HG02763 (cell line): ENCODE measurements around the gene EXD3.

Experiments used
- ATAC-seq: cut with Tn5 transposase; IDR thresholded peaks from one replicate; pipeline ENCODE4 v1.9.1; 2021; ENCODE audit warnings: mild to moderate bottlenecking, moderate library complexity; ENCODE audit not compliant: unreplicated experiment

Gene EXD3

DNA sequence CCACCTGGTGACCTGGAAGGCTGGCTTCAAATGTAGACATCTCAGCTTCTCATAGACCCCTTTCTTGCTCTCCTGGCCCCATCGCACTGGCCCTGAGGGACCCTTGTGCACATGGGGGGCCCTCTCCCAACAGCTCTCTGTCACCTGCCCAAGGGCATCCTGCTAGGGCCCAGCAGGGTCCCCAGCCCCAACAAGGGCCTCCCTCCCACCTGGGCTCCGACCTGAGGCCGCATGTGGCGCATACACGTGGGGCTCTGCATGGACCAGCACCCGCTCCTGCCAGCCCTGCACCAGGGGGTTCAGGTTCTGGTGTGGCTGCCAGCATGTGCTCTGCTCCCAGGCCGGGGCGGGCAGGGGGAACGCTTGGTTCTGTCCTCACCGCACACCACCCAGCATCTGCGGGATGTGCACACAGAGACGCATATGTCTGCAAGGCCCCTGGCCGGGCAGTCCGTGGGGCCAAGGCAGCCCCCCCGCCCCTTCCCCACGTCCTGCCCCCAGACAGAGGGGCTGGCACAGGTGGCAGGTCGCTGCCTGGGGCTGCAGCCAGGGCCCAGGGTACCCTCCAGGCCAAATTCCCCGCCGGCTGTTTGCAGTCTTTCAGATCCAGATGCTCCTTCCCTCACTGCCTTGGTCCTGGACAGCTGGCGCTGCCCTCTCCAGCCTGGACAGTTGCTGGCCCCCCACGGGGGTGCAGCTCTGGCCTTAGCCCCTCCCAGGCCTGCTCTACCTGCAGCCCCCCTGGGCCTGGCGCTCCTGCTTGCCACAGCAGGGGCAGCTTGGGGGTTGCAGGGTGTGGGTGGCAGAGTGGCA is 103.0 kb downstream of the EXD3 start:
- ATAC-seq = no peak

DNA sequence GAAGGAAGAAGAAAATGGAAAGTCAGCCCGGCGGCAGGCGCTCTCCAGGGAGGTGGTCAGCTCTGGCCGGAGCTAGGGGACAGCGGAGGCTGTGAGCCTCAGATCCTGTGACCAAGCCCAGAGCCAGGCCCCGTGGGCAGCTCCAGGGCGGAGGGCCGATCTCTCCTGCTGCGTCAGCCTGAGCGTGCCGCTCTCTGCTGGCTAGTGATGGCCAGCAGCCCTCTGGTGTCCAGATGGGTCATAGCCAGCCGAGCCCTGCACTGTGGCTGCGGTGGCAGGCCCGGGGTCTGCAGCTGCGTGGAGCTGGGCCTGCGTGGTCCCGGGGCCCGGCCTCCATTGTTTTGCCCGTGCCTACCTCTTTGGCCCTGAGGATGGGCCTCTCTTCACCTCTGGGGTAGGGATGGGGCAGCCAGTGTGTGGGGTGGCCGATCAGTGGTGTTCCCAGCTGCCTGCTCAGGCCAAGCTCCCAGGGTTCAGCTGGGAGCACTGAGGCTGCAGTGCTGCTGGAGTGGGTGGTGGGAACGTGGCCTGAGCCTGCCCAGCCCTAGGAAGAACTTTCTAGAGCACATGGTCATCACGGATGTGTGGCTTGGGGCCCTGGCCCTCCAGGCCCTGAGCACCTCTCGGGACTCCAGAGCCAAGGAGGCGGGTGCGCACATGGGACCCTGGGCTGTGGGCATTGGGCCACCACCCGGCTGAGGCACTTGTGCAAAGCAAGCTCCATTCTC is 103.8 kb downstream of the EXD3 start:
- ATAC-seq = no peak

DNA sequence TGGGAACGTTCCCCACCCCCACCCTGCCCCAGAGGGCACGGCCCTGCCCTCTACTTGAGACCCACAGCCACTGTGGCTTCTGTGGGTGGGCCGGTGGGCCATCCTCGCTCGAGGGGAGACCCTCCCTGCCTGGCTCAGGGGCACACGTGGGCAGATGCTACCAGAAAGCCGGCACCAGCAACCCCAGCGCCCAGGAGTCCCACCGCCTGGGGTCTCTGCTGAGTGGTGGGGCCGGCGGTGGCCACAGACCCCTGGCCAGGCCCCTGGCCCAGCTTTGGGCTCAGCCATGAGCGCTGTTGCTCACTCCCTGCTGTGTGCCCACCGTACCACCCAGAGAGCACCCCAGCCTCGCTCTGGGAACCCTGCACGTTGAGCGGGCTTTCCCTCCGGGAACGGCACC is 104.4 kb downstream of the EXD3 start:
- no peak for ATAC-seq

DNA sequence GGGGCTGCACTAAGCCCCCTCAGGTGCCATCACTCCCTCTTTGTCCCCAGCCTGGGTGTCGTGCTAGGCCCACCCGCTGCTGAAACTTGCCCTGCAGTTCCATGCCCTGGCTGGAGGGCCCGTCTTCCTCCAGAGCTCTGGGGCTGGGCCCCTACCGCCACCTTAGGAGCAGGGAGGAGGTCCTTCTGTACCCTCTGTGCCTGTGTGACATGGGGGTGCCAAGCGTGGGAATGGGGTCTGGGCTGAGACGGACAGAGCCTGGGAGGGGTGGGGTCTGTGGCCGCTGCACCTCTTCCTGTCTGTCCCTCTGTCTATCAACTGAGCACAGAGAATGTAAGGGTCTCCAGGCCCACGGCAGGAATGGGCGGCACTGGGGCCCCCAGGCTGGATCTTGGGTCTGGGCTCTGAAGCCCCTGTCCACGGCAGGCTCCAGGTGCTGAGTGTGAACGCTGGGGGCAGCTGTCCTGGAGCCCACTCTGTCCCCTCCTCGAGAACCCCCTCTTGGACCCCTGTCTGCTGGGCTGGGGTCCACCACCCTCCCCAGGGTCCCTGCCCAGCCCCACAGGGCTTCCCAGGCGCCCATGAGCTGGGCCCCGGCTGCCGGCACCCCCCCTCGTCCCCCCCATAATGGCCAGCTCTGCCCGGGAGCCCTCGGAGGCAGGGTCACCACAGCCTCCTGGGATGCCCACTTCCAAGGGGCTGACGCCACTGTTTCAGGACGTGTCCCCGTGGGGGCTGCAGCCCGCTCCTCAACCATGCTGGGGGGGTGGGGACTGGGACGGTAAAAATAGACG is 105.0 kb downstream of the EXD3 start:
- no peak for ATAC-seq

DNA sequence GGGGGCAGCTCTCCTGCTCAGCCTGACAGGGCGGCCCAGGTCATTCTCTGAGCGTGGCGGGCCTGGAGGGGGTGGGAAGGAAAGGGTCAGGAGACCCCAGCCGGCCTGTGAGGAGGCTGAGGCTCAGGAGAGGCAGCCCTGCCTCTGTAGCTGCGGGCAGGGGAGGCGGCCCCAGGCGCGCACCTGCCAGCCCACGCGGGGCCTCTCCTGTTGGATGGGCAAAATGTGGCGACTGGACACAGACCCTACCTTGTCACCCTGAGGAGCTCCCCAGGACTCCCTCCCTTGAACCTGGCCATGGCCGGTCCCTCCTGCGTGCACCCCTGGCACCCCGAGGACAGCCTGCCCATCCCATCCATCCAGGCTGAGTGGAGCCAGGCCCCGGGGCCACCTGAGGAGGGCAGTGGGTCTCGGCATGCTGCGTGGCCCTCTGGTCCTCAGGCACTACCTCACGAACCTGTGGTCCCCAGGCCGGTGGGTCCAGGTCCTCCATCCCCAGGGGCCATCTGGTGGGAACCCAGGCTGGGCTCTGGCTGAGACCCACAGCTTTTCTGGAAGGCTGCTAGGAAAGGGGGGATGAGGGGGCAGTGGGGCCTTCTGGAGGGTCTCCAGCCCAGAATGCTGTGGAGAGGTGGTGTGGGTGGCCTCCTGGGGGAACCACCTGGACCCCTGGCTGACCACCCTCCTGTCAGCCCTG is 105.8 kb downstream of the EXD3 start:
- no peak for ATAC-seq

DNA sequence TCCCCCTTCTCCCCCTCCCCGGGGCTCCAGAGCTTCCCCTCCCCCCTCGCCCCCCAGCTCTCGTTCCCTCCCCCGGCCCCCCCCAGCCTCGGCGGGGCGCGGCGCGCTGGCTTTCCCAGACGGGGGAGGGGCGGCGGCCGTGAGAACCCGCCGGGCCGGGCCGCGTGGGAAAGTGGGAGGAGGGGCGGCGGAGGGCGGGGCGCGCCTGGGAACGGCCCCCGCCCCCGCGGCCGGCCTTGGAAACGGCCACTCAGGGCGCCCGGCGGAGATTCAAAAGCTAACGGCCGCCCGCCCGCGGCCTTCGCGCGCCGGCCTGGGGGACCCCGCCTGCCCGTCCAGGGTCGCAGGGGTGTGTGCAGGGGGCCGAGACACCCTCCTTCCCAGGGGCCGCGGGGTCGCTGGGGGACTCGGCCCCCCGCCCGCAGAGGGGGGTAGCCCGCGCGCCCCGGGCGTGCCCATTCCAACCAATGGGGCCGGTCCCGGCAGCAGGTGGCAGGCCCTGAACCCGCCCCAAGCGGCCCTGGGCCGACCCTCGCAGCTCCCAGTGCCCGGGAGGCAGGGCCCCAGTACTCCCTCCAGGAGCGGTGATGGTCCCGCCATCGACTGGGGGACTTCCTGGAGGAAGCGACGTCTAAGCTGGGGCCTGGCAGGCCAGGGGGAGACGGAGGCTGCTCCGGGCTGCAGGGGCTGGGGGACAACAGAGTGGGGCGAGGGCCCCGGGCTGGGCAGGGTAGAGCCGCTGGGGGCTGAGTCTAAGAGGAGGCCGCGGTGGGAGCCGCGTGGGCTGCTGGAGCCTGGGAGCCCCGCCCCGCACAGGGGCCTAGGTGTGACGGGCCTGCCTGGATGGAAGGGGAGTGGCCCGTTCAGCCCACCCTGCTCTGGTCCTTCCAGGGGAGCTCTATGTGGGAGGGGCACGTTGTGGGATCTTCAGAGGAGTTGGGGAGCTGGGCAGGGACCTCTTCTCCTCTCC is 106.7 kb downstream of the EXD3 start:
- no peak for ATAC-seq

DNA sequence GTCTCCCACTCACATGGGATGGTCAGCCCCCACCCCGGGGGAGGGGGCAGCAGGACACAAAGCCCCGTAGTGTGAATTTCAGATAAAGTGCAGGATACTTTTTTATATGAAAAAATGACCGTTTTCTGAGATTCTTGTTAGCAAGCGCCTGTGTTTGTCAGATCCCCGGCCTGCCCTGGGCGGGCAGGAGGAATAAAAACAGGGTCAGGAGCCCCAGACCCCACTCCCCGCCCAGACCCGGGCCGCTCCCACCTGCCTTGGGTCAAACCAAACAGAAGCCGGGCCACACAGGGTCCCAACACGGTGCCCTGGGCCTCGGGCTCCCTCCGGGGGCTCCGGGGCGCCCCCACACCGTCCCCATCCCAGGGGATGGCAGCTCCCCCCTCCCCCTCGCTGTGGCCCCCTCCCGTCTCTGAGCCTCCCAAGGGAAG is 107.4 kb downstream of the EXD3 start:
- no peak for ATAC-seq

DNA sequence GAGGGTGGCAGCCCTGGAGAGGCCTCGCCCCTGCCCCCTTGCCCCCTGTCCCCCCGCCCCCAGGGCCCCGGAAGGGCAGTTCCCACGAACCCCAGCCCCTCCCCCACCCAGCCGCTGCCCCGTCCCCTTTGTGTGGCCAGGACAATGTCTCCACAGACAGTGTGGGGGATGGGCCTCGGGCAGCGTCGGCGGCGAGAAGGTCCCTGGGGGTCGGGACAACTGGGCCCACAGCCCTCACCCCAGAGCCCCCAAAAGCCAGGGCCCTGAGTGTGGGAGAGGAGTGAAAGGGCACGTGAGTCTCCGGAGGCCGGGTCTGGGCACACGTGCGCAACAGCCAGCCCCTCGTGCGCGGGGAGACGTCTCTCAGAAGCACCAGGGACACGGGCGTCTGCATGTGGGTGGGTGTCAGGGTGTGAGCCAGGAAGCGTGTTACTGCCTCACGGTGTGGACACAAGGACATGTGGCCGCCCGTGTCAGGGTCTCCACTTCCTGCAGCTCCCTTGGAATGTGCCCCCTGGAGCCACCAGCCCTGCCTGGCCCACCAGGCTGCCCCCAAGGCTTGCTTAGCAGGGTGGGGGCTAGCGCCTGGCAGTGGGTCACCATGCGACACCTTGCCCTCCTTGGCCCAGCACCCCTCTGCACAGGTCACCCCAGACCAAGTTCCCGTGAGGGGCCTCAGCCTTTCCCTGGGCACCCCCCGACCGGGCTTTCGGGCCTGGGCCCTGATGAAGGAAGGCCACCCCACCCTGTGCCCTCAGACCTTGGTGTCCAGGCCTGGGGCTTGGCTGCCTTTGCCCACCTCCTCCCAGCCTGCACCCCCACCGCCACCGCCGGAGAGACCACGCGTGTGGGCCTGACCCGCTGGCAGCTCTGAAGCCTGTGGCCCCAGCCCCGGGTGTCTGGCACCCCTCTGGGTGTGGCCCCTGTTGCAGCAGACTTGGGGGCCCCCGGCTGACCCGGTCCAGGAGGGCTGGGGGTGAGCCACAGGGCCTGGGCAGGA is 108.1 kb downstream of the EXD3 start:
- ATAC-seq = no peak

DNA sequence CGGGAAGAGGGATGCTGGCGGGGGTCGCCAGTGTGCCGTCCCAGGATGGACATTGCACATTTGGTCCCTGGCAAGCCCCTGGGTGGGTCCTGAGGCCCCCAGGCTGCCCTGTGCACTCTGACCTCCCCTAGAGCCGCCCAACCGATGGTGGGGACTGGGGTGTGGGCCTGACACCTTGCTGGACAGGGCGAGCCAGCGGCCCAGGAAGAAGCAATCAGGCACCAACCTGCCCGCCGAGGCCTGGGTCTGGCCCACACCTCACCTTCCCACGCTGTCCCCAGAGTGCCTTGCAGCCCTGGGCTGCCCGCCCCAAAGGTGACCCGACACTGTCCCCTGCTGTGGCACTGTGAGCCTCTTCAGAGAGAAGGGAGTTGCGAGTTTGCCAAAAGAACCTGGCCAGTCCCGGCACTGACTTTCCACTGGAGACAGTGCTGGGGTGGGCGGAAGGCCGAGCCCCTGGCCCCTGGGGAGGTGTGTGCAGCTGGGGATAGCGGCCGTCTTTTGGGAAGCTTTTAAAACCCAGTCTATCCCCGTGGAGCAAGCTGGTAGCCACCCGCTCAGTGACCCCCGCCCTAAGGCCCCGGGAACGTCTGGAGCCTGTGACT is 108.9 kb downstream of the EXD3 start:
- ATAC-seq = no peak

DNA sequence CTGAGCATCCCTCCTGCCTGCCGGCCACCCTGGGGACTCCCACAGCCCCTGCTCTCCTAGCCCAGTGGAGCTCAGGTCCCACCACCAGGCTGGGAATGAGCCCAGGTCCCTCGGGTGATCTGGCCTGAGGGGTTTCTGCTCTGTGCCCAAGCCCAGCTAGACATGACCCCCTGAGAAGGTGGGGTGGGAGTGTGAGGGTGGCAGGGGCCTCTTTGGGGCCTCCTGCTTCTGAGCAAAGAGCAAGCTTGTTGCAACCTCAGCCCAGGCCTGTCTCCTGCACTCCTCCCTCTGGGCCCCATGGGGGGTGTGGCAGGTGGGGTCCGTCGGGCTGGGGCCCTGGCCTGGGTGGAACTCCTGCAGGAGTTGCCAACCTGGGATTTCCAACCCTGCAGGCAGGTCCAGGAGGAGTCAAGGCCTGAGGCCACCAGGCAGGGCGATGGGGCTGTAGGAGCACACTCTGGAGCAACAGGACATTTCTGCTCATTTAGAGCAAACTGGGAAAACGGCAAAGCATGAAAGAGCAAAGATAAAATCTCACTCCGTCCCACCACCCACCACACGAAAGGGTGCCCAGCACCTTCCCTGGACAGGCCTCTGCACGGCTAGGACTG is 109.5 kb downstream of the EXD3 start:
- no peak for ATAC-seq

DNA sequence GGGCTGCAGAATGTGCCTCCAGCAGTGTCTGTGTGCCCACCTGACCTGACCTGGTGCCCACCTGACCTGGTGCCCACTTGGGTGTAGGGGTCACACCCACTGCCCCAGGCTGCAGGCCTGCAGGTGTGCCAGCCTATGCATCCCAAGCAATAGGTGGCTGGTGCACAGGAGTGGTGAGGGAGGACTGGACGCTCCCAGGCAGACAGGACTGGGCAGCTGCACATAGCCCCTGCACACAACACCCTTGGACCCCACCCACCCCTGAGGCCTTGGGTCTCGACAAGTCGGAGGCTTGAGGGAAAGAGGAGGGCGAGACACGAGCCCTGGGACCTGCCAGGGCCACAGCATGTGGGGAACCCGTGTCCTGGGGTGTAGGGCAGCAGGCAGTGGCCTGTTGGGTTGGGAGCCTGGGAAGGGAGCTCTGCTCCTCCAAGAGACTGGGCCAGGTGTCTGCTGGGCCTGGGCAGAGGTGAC is 110.1 kb downstream of the EXD3 start:
- no peak for ATAC-seq

DNA sequence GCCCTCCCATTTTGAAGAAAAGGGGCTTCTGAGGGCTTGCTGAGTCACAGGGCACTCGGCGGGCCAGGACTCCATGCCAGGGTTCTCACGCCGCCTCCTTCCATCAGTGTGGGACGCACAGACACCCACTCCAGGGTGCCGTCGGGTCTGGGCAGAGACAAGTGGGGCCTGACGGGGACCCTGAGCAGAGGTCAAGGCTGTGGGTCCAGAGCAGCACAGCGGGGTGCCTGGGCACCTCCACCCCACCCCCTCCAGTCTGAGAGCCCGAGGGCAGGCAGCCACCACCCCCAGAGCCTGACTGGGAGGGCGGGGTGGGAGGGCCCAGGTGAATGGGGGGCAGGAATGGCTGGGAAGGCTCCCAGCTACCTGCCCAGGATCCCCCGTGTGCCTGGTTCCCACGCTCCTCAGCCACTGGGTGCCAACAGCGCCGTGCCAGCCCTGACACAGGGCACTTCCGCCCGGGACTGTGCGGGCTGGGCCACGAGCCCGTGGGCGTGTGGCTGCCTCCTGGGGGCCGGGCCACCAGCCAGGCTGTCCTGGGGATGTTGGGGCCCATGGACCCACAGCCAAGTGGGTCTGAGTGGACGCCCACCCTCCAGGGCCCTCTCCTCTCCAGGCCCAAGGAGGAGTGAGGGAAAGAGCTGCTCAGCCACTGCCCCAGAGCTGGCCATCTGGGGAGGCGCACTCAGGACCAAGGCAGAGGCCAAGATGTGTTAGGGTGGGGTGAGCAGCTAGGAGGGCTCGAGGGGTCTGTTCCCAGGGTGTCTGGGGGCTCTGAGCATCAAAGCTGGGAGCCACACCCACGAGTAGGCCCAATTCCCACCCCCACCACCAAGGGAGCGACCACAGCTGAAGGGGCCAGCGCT is 110.7 kb downstream of the EXD3 start:
- ATAC-seq = no peak

DNA sequence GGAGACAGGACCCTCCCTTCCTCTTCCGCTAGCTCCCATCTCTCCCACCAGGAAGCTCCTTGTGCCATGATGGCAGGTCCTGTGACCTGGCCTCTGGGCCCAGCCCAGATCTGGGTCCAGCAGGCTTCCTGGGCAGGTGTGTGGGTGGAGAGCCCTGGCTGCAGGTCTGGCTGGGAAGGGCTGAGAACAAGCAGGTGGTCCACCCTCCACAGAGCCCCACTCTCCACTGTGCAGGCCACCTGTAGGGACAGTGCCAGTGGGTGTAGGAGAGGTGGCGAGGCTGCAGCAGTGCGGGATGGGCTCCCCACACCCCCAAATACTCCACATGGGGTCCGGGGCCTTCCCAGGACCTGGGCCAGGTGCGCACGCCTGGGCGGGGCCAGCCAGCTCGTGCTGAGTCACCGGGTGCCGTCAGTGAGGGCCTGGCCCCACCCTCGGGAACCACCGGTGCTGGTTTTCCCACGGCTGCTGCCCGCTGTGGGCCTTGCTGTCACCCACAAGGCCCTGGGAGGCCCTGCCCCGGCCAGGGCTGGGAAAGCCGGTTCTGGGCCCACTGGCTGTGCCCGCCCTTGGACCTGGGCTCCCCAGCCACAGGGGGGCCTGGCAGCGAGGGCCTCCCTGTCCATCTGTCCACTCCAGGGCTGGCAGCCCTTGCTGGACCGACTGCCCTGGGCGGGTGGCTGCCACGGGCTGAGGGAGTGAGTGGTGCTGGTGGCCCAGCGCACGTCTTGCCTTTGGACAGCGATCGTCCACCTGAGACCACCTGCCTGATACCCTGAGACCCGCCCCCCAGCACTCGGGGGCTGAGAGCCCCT is 111.6 kb downstream of the EXD3 start:
- ATAC-seq = no peak

DNA sequence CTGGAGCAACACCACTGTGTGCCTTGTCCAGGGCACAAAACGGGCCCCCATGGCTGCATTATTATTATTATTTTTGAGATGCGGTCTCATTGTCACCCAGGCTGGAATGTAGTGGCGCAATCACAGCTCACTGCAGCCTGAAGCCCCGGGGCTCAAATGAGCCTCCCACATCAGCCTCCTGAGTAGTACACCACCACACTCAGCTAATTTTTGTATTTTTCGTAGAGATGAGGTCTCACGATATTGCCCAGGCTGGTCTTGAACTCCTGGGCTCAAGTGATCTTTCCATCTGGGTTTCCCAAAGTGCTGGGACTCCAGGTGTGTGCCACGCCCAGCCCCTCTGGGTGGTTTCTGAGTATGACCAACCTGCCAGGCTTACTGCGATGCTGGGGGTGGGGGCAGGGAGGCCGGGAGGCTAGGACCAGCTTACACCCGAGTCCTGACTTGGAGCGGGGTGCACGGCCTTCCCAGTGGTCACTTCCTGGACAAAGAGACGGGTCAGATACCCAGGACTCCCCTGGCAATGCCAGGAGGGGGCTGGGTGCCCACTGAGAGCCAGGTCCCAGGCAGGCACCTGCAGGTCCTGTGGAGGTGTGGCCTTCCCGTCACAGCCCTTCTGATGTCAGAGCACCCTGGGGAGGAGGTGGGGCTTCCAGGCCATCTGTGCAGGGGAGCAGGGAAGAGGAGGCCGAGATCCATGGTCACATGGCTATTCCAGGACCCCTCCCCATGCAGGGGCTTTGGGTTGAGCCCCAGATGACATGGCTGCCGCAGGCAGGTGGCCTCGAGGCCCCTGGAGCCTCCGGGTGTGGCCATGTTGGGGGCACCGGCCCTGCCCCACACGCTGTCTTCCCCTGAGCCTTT is 112.5 kb downstream of the EXD3 start:
- ATAC-seq = no peak
